HG03159 (cell line): ENCODE measurements around the gene SMARCB1.

Experiments used
- ATAC-seq: cut with Tn5 transposase; IDR thresholded peaks from one replicate; pipeline ENCODE4 v1.9.1; 2021; ENCODE audit warnings: mild to moderate bottlenecking, moderate library complexity; ENCODE audit not compliant: unreplicated experiment

SMARCB1 gene

GRCh38 chr22:23760056-23760455, 26.7 kb upstream of the SMARCB1 start:
- ATAC-seq = no peak

GRCh38 chr22:23762842-23763578, 23.8 kb upstream of the SMARCB1 start, which contains the start of gene C22orf15:
TSS of gene C22orf15 (plus strand) at chr22:23762990. CDS start at chr22:23763307, 317 bp downstream.
- no peak for ATAC-seq

GRCh38 chr22:23763579-23763945, 23.2 kb upstream of the SMARCB1 start:
- ATAC-seq = no peak

- no peak for ATAC-seq
Observed at GRCh38 chr22:23763954-23764353, 22.8 kb upstream of the SMARCB1 start.

- ATAC-seq = no peak
Observed at GRCh38 chr22:23764899-23765881, 21.6 kb upstream of the SMARCB1 start.

GRCh38 chr22:23767303-23767672, 19.5 kb upstream of the SMARCB1 start:
- ATAC-seq = no peak

- peak; percentile 56 for ATAC-seq
Observed at GRCh38 chr22:23767673-23768548, 18.9 kb upstream of the SMARCB1 start, which contains the start of gene CHCHD10. TSS of gene CHCHD10 (minus strand) at chr22:23767972. CDS start at chr22:23767874, 98 bp downstream.

GRCh38 chr22:23769321-23769965, 17.3 kb upstream of the SMARCB1 start:
- no peak for ATAC-seq

- ATAC-seq = no peak
Observed at GRCh38 chr22:23772315-23772648, 14.5 kb upstream of the SMARCB1 start.

GRCh38 chr22:23772649-23773473, 13.9 kb upstream of the SMARCB1 start, which contains the start of gene MMP11:
TSS of gene MMP11 (plus strand) at chr22:23772849. CDS start at chr22:23772871, 22 bp downstream.
- ATAC-seq = no peak

- no peak for ATAC-seq
Observed at GRCh38 chr22:23773483-23774113, 13.2 kb upstream of the SMARCB1 start.

- ATAC-seq = no peak
Observed at GRCh38 chr22:23774114-23774921, 12.4 kb upstream of the SMARCB1 start.

- ATAC-seq = no peak
Observed at GRCh38 chr22:23774922-23775436, 11.8 kb upstream of the SMARCB1 start.

- no peak for ATAC-seq
Observed at GRCh38 chr22:23775779-23776375, 10.9 kb upstream of the SMARCB1 start.

- no peak for ATAC-seq
Observed at GRCh38 chr22:23777776-23778576, 8.8 kb upstream of the SMARCB1 start.

- no peak for ATAC-seq
Observed at GRCh38 chr22:23778577-23778900, 8.2 kb upstream of the SMARCB1 start.

GRCh38 chr22:23779083-23779482, 7.7 kb upstream of the SMARCB1 start:
- no peak for ATAC-seq
